GM12878 (cell line): ENCODE measurements around the gene CANT1. TPM values are rescaled to one million over a fixed set of nuclear protein-coding genes. Genes with fewer than 3 reads are reported as not detected.

ENCODE experiments used
- ATAC-seq: fragments of 200-7000 bp; cut with Tn5 transposase; 3 replicates; pipeline ENCODE4 v1.9.1; 2020; ENCODE audit warnings: mild to moderate bottlenecking, moderate library complexity
- BruUV-seq: library from RNA; stranded (reverse); fragments of 400-500 nt; replicated peaks from 2 replicates; lab custom pipeline; 2021; lab: Mats Ljungman, UMichigan
- CTCF ChIA-PET: fragments of 300-600 bp; sonication (Branson Sonifier 250); formaldehyde crosslinking; extraction: SDS; loops from one replicate; lab custom pipeline; 2021; ENCODE audit warnings: inconsistent platforms; lab: Yijun Ruan, JAX
- POLR2A ChIA-PET: fragments of 350-600 bp; formaldehyde crosslinking; extraction: SDS; loops from one replicate; lab custom pipeline; 2021; ENCODE audit warnings: inconsistent platforms; lab: Charles Lee
- RAD21 ChIA-PET: fragments of 300-600 bp; sonication (Branson Sonifier 250); formaldehyde crosslinking; loops from one replicate; lab custom pipeline; 2023; ENCODE audit warnings: antibody characterized with exemption; ENCODE audit not compliant: unreplicated experiment; lab: Charles Lee
- SMC1A ChIA-PET: fragments of 300-600 bp; sonication (Branson Sonifier 250); formaldehyde crosslinking; loops from one replicate; lab custom pipeline; 2023; ENCODE audit not compliant: unreplicated experiment, uncharacterized antibody; lab: Charles Lee
- DNase-seq: peaks from one replicate; pipeline ENCODE4 v3.0.0-alpha.2; 2011; ENCODE audit warnings: low read depth, low spot score
- FAIRE-seq: peaks from 3 replicates; lab custom pipeline; 2011; peaks lifted over from hg19 to GRCh38; lab: Jason Lieb, UNC
- H2AFZ ChIP-seq: 2 replicates; pipeline ENCODE4 v1.6.0; 2011; ENCODE audit warnings: low read depth, low read length, control low read depth; ENCODE audit not compliant: control insufficient read depth
- H3K27ac ChIP-seq: 2 replicates; pipeline ENCODE4 v1.5.1; 2011; ENCODE audit warnings: control low read depth; ENCODE audit not compliant: control insufficient read depth, insufficient read depth
- H3K27me3 ChIP-seq, 2 experiments: replicated peaks in 1 of 2; 2 replicates each; pipeline versions ENCODE4 v1.6.0 to v1.6.1; 2011; ENCODE audit warnings: low read length in 1 of 2; ENCODE audit not compliant: control insufficient read depth in 2 of 2, insufficient read depth in 2 of 2
- H3K36me3 ChIP-seq, 2 experiments: 2 replicates each; pipeline ENCODE4 v1.5.1; 2011; ENCODE audit warnings: low read length in 1 of 2; ENCODE audit not compliant: control insufficient read depth in 2 of 2, insufficient read depth in 2 of 2
- H3K4me1 ChIP-seq: 2 replicates; pipeline ENCODE4 v1.6.1; 2011; ENCODE audit warnings: mild to moderate bottlenecking, low read length, moderate library complexity, mixed read lengths; ENCODE audit not compliant: control insufficient read depth, insufficient read depth
- H3K4me2 ChIP-seq: 2 replicates; pipeline ENCODE4 v1.6.0; 2011; ENCODE audit warnings: control low read depth; ENCODE audit not compliant: control insufficient read depth, insufficient read depth
- H3K4me3 ChIP-seq: fragments of 200-600 bp; sonication (generic); 2 replicates; pipeline ENCODE4 v1.5.1; 2016
- H3K79me2 ChIP-seq: 2 replicates; pipeline ENCODE4 v1.6.0; 2011; ENCODE audit warnings: low read length; ENCODE audit not compliant: control insufficient read depth, insufficient read depth
- H3K9ac ChIP-seq: 2 replicates; pipeline ENCODE4 v1.8.0; 2011; ENCODE audit warnings: low read length, control low read depth, mixed read lengths; ENCODE audit not compliant: control insufficient read depth, insufficient read depth
- H3K9me3 ChIP-seq: replicated peaks from 3 replicates; pipeline ENCODE4 v1.5.1; 2011; ENCODE audit warnings: mild to moderate bottlenecking, low read length; ENCODE audit not compliant: control insufficient read depth, insufficient read depth
- H4K20me1 ChIP-seq: 2 replicates; pipeline ENCODE4 v1.6.0; 2011; ENCODE audit not compliant: control insufficient read depth, insufficient read depth
- ASH2L ChIP-seq: fragments of 300-600, 200-600 bp; sonication (generic); IDR thresholded peaks from 2 replicates; pipeline ENCODE4 v1.6.1; 2017; ENCODE audit warnings: low read depth, mild to moderate bottlenecking, borderline replicate concordance
- ATF7 ChIP-seq: fragments of 450-650 bp; IDR thresholded peaks from 2 replicates; pipeline ENCODE4 v1.6.1; 2016; ENCODE audit warnings: low read depth, mild to moderate bottlenecking
- E4F1 ChIP-seq: fragments of 450-650 bp; IDR thresholded peaks from 2 replicates; pipeline ENCODE4 v1.6.1; 2018; ENCODE audit warnings: borderline replicate concordance, mild to moderate bottlenecking; ENCODE audit not compliant: partially characterized antibody
- ELK1 ChIP-seq: IDR thresholded peaks from 2 replicates; pipeline ENCODE4 v1.6.1; 2012; ENCODE audit warnings: low read depth, low read length, improper control_type of control experiment
- FOS ChIP-seq: IDR thresholded peaks from 3 replicates; pipeline ENCODE4 v1.6.1; 2011; ENCODE audit warnings: borderline replicate concordance; ENCODE audit not compliant: insufficient read length; ENCODE audit errors: extremely low read depth
- HSF1 ChIP-seq: fragments of 150-350 bp; IDR thresholded peaks from 2 replicates; pipeline ENCODE4 v1.6.1; 2014; ENCODE audit warnings: mild to moderate bottlenecking, low read depth, low read length
- LARP7 ChIP-seq: fragments of 450-650 bp; IDR thresholded peaks from 2 replicates; pipeline ENCODE4 v1.6.1; 2017; ENCODE audit warnings: mild to moderate bottlenecking
- MTA3 ChIP-seq: IDR thresholded peaks from 2 replicates; pipeline ENCODE4 v1.6.1; 2012; ENCODE audit warnings: low read length, inconsistent platforms, borderline replicate concordance
- NFYB ChIP-seq: IDR thresholded peaks from 2 replicates; pipeline ENCODE4 v1.6.1; 2011; ENCODE audit warnings: low read depth, mild to moderate bottlenecking, low read length, improper control_type of control experiment, moderate library complexity; ENCODE audit not compliant: insufficient read depth
- POLR2AphosphoS2 ChIP-seq: IDR thresholded peaks from 2 replicates; pipeline ENCODE4 v1.6.1; 2011; ENCODE audit warnings: low read depth, mild to moderate bottlenecking, low read length, improper control_type of control experiment, moderate library complexity
- RAD51 ChIP-seq: fragments of 450-650 bp; IDR thresholded peaks from 2 replicates; pipeline ENCODE4 v1.6.1; 2016; ENCODE audit warnings: moderate library complexity, mild to moderate bottlenecking, inconsistent platforms
- RFX5 ChIP-seq: IDR thresholded peaks from 2 replicates; pipeline ENCODE4 v1.6.1; 2011; ENCODE audit warnings: low read depth, low read length, improper control_type of control experiment
- SIX5 ChIP-seq: IDR thresholded peaks from 2 replicates; pipeline ENCODE4 v1.6.1; 2011; ENCODE audit warnings: mild to moderate bottlenecking, low read depth, low read length, moderate library complexity; ENCODE audit not compliant: severe bottlenecking
- SPI1 ChIP-seq: IDR thresholded peaks from 2 replicates; pipeline ENCODE4 v1.6.1; 2011; ENCODE audit warnings: low read depth, mild to moderate bottlenecking, low read length, moderate library complexity, borderline replicate concordance; ENCODE audit not compliant: insufficient read depth
- USF2 ChIP-seq: IDR thresholded peaks from 2 replicates; pipeline ENCODE4 v1.6.1; 2011; ENCODE audit warnings: low read depth, low read length, improper control_type of control experiment, borderline replicate concordance
- ZNF622 ChIP-seq: fragments of 450-650 bp; IDR thresholded peaks from 2 replicates; pipeline ENCODE4 v1.6.1; 2017; ENCODE audit warnings: mild to moderate bottlenecking, inconsistent platforms
- ZZZ3 ChIP-seq: IDR thresholded peaks from 2 replicates; pipeline ENCODE4 v1.6.1; 2011; ENCODE audit warnings: low read depth; ENCODE audit not compliant: control insufficient read depth, insufficient read length
- WGBS: methylation state at CpG from one replicate; pipeline ENCODE4 v1.1.6; 2016; ENCODE audit warnings: low lambda C conversion rate; ENCODE audit not compliant: insufficient replicate concordance, insufficient coverage; ENCODE audit errors: missing lambda C conversion rate; 5-methylcytosine and 5-hydroxymethylcytosine counted together
- in situ Hi-C: fragments of 300-500 bp; cut with MboI; formaldehyde crosslinking; loops from 9 replicates; pipeline ENCODE4 v1.14.3; 2018; ENCODE audit warnings: mixed read lengths
- intact Hi-C: fragments of 100-400 bp; cut with micrococcal nuclease; formaldehyde crosslinking; loops from one replicate; pipeline ENCODE4 v1.14.2; 2022; ENCODE audit not compliant: unreplicated experiment
- polyA plus RNA-seq, 11 experiments: library from polyadenylated mRNA; depleted of rRNA in 4 of 11; unstranded in 6 of 11; stranded (reverse) in 5 of 11; fragments of >200 nt; fragmentation: Nextera tagmentation in 4 of 11; fragmentation: Illumina TruSeq in 1 of 11; extraction: Ambion mirVana in 4 of 11; extraction: Trizol in 1 of 11; gene quantifications; 1 replicate in 1 of 11; 2 replicates in 10 of 11; pipeline versions ENCODE4 v1.2.1 to v1.2.3, GENCODE V29; 2011 to 2016; ENCODE audit warnings: inconsistent platforms in 2 of 11, missing spikeins in 2 of 11, low read depth in 1 of 11
- total RNA-seq, 4 experiments: library from RNA; depleted of rRNA in 3 of 4; stranded (reverse); fragments of >200 nt in 3 of 4; fragmentation: Illumina TruSeq in 1 of 4; extraction: Trizol in 1 of 4; gene quantifications; 2 replicates each; pipeline versions ENCODE4 v1.2.1 to v1.2.3, GENCODE V29; 2013 to 2021

The CANT1 gene
- total and polyA plus RNA-seq, 10 of the 15 experiments (the other 5 are each of a cell fraction or from before 2014, with no cell fraction given), result 2.2 to 59.2 (median 20.2) TPM

GRCh38 chr17:79043191-79043930, 33.8 kb upstream of the CANT1 start:
- WGBS, result 44% methylated on average over 9 of the region's 10 CpGs
- H3K79me2 ChIP-seq, result no peaks in the 10 kb centered on the region
- no peaks in the 10 kb centered on the region for H3K9me3 ChIP-seq
- no peak for TF ChIP-seq USF2
- no peak for TF ChIP-seq ZZZ3
- no peak for TF ChIP-seq ZNF622
- TF ChIP-seq SPI1, result no peak
- no peak for TF ChIP-seq RAD51
- no peak for TF ChIP-seq POLR2AphosphoS2
- no peak for TF ChIP-seq HSF1
- TF ChIP-seq SIX5, result no peak
- no peak for TF ChIP-seq MTA3
- no peak for TF ChIP-seq E4F1
- no peak for TF ChIP-seq ELK1
- no peak for TF ChIP-seq NFYB
- no peak for TF ChIP-seq FOS
- TF ChIP-seq LARP7, result no peak
- no peak for TF ChIP-seq ASH2L
- no peak for TF ChIP-seq RFX5
- no peak for TF ChIP-seq ATF7
- no peak overlapping the region for H2AFZ ChIP-seq
- in situ Hi-C loops, result no loop called here
- no peak for FAIRE-seq
- POLR2A ChIA-PET, result no interaction called here
- peaks cover 9% of the 10 kb centered on the region for H3K4me1 ChIP-seq
- no TSS peak for BruUV-seq
- no peak overlapping the region for H3K9ac ChIP-seq
- no peaks in the 10 kb centered on the region for H3K36me3 ChIP-seq
- H3K4me2 ChIP-seq, result no peak overlapping the region
- no peak for ATAC-seq
- SMC1A ChIA-PET, result no interaction called here
- intact Hi-C loops, result no loop called here
- CTCF ChIA-PET, result interaction anchor here (0.7 to 2.9 kb wide), 4 partner anchors 55 to 349 kb away, joined by 3 to 27 read pairs (median 4); partner anchors contain the start of gene LGALS3BP
- H3K4me3 ChIP-seq, result no peak overlapping the region
- H4K20me1 ChIP-seq, result no peaks in the 10 kb centered on the region; the same call in 1 of the 2 replicates
- H3K27me3 ChIP-seq, result no peaks in the 10 kb centered on the region
- no peak overlapping the region for H3K27ac ChIP-seq
- RAD21 ChIA-PET, result no interaction called here
- no peak for DNase-seq
